Lung (tissue), 12 donors: Measurements from ENCODE around the gene AMDHD1. TPM values are rescaled to one million over a fixed set of nuclear protein-coding genes. Genes with fewer than 3 reads are reported as not detected.

Experiments
- ATAC-seq: fragments of 200-7000 bp; cut with Tn5 transposase; one replicate; pipeline ENCODE4 v1.9.1; 2020; ENCODE audit warnings: moderate number of reproducible peaks; ENCODE audit not compliant: insufficient read depth, low FRiP score
- DNase-seq, 3 donors: peaks; one replicate each; pipeline ENCODE4 v3.0.0-alpha.2; 2013 to 2017
- H3K27ac ChIP-seq, 2 donors: one replicate each; pipeline ENCODE4 v1.5.1; 2013; ENCODE audit warnings: mild to moderate bottlenecking in 2 of 2, moderate library complexity in 2 of 2, control low read depth in 1 of 2, inconsistent platforms in 1 of 2, low read depth in 1 of 2, low read length in 1 of 2
- H3K27me3 ChIP-seq, 3 donors: one replicate each; pipeline ENCODE4 v1.5.1; 2013; ENCODE audit warnings: low read length in 2 of 3; ENCODE audit not compliant: control insufficient read depth in 3 of 3, insufficient read depth in 3 of 3
- H3K36me3 ChIP-seq, 4 donors: one replicate each; pipeline ENCODE4 v1.5.1; 2013; ENCODE audit warnings: low read length in 4 of 4, mild to moderate bottlenecking in 1 of 4, moderate library complexity in 1 of 4; ENCODE audit not compliant: control insufficient read depth in 4 of 4, insufficient read depth in 4 of 4
- H3K4me1 ChIP-seq, 5 donors: one replicate each; pipeline ENCODE4 v1.5.1; 2013; ENCODE audit warnings: low read length in 5 of 5, mild to moderate bottlenecking in 2 of 5, moderate library complexity in 1 of 5; ENCODE audit not compliant: control insufficient read depth in 5 of 5, insufficient read depth in 5 of 5
- H3K4me3 ChIP-seq: one replicate; pipeline ENCODE4 v1.5.1; 2013; ENCODE audit warnings: mild to moderate bottlenecking, control low read depth, moderate library complexity
- H3K9ac ChIP-seq, 2 donors: one replicate each; pipeline ENCODE4 v1.5.1; 2013; ENCODE audit warnings: low read length in 2 of 2, control low read depth in 1 of 2; ENCODE audit not compliant: insufficient read depth in 1 of 2
- H3K9me3 ChIP-seq, 4 donors: one replicate each; pipeline ENCODE4 v1.5.1; 2013; ENCODE audit warnings: low read length in 3 of 4, mild to moderate bottlenecking in 1 of 4, moderate library complexity in 1 of 4; ENCODE audit not compliant: control insufficient read depth in 4 of 4, insufficient read depth in 3 of 4
- CTCF ChIP-seq: IDR thresholded peaks from 2 replicates; pipeline ENCODE4 v1.5.1; 2012; ENCODE audit warnings: mild to moderate bottlenecking; ENCODE audit errors: control extremely low read depth, extremely low read depth
- WGBS, 2 donors: extraction: QIAGEN DNeasy Blood & Tissue Kit; methylation state at CpG; one replicate each; pipeline ENCODE4 v1.1.7; 2013; 5-methylcytosine and 5-hydroxymethylcytosine counted together
- polyA plus RNA-seq, 2 donors: library from polyadenylated mRNA; stranded (reverse); fragments of 200-250 nt; gene quantifications; one replicate each; pipeline ENCODE4 v1.2.1, GENCODE V29; 2013
- total RNA-seq, 2 donors: library from RNA; depleted of rRNA in 1 of 2; stranded (reverse); fragments of >200 nt in 1 of 2; gene quantifications; one replicate each; pipeline ENCODE4 v1.2.1, GENCODE V29; 2014 to 2021
- donor health status: control.
- donor health status: control.
- donor health status: Bipolar disorder and iron deficiency.
- donor health status: healthy.
- donor health status: DM: yes; HTN: yes; CAD: no.

The AMDHD1 gene
- total and polyA plus RNA-seq, 4 donors: 0.51 to 1.9 (median 1.2) TPM

GRCh38 chr12:95980437-95980836, 37.3 kb downstream of the AMDHD1 start:
- Histone ChIP-seq H3K36me3 (no peaks in the 10 kb centered on the region), H3K27me3 (no peaks in the 10 kb centered on the region), H3K4me1 (no peaks in the 10 kb centered on the region), H3K9me3 (no peaks in the 10 kb centered on the region), H3K9ac (no peak overlapping the region), H3K4me3 (no peak overlapping the region), H3K27ac (no peak overlapping the region)
- DNase-seq (no peak), ATAC-seq (no peak)
- no peak for TF ChIP-seq CTCF
- 93% methylated on average over 5 of the region's 5 CpGs for WGBS, 2 donors

- Histone ChIP-seq H3K4me3 (no peak overlapping the region), H3K4me1 (peaks cover 0 to 5% (median 0%) of the 10 kb centered on the region in 5 donors), H3K9me3 (no peaks in the 10 kb centered on the region), H3K36me3 (no peaks in the 10 kb centered on the region), H3K9ac (no peak overlapping the region), H3K27me3 (no peaks in the 10 kb centered on the region), H3K27ac (no peak overlapping the region)
- ATAC-seq (no peak), DNase-seq (peak in 1 of 3 donors; percentile 4)
- TF ChIP-seq CTCF: no peak
- WGBS, 2 donors: 78 to 94% methylated on average over 1 of the region's 1 CpG
Measured at GRCh38 chr12:95982602-95983001, 39.5 kb downstream of the AMDHD1 start.

- WGBS, 2 donors: 63 to 83% methylated on average over 1 of the region's 1 CpG
- H3K27me3 ChIP-seq: no peaks in the 10 kb centered on the region
- DNase-seq (no peak), ATAC-seq (no peak)
- H3K9ac ChIP-seq: no peak overlapping the region
- no peak overlapping the region for H3K4me3 ChIP-seq
- H3K36me3 ChIP-seq: no peaks in the 10 kb centered on the region
- no peak for TF ChIP-seq CTCF
- no peaks in the 10 kb centered on the region for H3K9me3 ChIP-seq
- H3K4me1 ChIP-seq: peaks cover 0 to 5% (median 0%) of the 10 kb centered on the region in 5 donors
- H3K27ac ChIP-seq: no peak overlapping the region
Measured at GRCh38 chr12:95984682-95985081, 41.6 kb downstream of the AMDHD1 start.
